Stimulated activated naive CD4-positive, alpha-beta T cell treated with Interleukin-2 at 50 U/mL for 16 hours (primary cell): ENCODE measurements around the gene C19orf85.
"Not testable (repeated sequence)": the region's sequence is repeated elsewhere in the genome, so short reads cannot be mapped to it uniquely, and the experiment has no call there.

Source experiments
- DNase-seq: peaks from one replicate; lab custom pipeline; 2025; lab: John Stamatoyannopoulos, UW

C19orf85 gene

DNA sequence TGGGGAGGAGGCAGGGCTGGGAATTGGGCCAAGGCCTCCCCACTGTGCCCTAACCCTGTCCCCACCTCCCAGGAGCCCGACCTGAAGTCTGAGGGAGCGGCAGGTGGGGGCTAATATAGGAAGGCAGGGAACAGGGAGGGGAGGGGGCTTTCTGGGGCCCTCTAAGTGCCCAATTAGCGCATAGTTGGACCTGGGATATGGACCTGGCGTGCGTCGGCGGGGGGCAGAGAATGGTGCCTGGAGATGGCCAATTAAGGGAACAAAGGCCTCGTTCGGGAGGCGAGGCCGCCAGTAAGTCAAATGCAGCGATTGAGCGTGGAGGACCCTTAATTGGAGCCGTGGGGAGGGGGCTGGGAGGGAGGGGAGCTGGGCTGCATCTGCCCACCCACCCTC, at the start of gene C19orf85:
Gene C19orf85 (minus strand): TSS at position 90 of the 393 bp plus-strand sequence. CDS start 197 bp downstream, outside the sequence.
- no peak for DNase-seq

DNA sequence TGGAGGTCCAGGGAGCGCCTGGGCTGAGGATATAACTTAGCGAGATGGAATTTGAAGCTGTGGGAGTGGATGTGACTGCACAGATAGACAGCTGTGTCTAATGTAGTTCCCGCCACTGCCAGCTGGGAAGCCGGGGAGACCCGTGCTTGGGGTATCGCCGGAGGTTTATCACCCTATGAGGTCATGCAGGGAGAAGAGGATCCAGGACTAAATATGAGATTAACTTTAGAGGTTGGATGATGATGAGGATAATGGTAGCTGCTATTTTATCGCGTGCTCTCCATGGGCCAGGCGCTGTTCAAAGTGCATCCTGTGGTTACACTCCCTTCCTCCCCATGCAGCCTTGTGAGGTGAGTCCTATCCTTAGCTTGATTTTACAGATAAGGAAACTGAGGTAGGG, 43.6 kb upstream of the C19orf85 start:
- DNase-seq, result no peak

GRCh38 chr19:55504981-55505380, 40.4 kb upstream of the C19orf85 start:
- no peak for DNase-seq

DNA sequence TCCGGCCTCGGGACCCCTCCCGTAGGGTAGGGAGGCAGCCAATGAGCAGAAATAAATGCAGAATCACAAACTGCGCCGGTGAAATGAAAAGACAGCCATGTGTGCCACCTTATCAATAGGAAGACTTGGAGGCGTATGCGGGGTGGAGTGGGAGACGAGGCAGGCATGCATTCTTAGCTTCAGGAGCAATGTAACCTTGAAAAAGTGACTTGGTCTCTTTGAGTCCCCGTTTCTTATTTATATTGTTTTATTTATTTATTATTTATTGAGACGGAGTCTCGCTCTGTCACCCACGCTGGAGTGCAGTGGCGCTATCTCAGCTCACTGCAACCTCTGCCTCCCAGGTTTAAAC, 39.7 kb upstream of the C19orf85 start:
- DNase-seq, result no peak

- DNase-seq, result peak; percentile 87
Measured at GRCh38 chr19:55503502-55504251, 39.1 kb upstream of the C19orf85 start.

DNA sequence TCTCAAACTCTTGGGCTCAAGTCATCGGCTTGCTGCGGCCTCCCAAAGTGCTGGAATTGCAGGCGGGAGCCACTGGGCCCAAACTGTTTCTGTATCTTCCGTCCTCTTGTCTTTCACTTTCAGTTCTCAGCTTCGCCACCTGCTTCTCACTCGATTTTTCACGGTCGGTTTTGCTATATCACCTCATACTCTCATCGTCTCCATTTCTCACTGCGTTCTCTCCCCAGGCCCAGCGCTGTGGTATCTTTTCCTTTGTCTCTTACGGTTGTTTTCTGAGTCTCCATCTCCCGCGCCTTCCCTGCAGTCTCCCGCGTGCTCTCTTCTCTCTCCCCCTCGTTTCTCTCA, 38.6 kb upstream of the C19orf85 start:
- DNase-seq, result no peak

DNA sequence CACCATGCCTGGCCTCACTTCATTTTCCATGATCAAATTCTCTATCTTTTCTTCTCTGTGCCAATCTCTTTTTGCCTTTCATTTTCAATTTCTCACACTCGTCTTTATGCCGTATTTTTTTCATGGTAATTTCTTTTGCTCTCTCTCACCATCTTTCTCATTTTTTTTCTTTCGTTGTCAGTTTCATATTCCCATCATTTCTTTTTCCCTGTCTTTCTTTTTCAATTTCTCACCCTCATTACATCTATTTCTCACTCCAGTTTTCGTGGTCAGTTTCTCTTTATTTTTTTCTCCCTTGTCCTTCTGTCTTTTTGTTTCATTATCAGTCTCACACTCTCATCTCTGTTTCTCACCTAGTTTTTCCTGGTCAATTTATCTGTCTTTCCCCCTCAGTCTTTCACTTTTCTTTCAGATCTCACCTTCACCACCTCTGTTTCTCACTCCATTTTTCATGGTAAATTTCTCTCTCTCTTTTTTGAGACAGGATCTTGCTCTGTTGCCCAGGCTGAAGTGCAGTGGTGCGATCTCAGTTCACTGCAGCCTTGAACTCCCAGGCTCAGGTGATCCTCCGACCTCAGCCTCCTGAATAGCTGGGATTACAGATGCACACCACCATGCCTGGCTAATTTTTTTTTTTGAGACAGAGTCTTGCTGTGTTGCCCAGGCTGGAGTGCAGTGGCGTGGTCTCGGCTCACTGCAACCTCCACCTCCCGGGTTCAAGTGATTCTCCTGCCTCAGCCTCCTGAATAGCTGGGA, 37.8 kb upstream of the C19orf85 start:
- no peak for DNase-seq

GRCh38 chr19:55500368-55500952, 35.9 kb upstream of the C19orf85 start:
- no peak for DNase-seq

GRCh38 chr19:55498246-55498840, 33.8 kb upstream of the C19orf85 start:
- no peak for DNase-seq

DNA sequence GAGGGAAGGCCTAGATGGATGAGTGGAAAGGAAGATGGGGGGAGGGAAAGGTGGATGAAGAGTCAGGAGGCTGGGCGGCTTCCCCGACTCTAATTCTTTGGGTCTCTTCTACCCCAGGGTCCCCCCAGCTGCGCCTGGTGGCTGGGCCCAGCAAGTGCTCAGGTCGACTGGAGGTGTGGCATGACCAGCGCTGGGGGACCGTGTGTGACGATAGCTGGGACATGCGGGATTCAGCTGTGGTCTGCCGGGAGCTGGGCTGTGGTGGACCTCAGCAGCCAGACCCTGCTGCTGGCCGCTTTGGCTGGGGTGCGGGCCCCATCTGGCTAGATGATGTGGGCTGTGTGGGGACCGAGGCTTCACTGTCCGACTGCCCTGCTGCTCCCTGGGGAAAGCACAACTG, 33.2 kb upstream of the C19orf85 start:
- no peak for DNase-seq

DNA sequence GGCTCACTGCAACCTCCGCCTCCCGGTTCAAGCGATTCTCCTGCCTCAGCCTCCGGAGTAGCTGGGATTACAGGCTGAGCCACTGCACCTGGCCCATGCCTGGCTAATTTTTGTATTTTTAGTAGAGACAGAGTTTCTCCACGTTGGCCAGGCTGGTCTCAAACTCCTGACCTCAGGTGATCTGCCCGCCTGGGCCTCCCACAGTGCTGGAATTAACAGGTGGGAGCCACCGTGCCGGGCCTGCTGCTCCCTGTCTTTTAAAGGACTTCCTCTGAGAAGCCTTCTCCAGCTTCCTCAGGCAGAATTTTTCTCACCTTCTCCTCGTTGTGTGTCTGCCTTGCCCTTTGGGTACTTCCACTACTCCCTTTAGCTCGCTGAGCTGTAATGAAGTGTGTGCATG, 32.3 kb upstream of the C19orf85 start:
- DNase-seq, result not testable (repeated sequence)

DNA sequence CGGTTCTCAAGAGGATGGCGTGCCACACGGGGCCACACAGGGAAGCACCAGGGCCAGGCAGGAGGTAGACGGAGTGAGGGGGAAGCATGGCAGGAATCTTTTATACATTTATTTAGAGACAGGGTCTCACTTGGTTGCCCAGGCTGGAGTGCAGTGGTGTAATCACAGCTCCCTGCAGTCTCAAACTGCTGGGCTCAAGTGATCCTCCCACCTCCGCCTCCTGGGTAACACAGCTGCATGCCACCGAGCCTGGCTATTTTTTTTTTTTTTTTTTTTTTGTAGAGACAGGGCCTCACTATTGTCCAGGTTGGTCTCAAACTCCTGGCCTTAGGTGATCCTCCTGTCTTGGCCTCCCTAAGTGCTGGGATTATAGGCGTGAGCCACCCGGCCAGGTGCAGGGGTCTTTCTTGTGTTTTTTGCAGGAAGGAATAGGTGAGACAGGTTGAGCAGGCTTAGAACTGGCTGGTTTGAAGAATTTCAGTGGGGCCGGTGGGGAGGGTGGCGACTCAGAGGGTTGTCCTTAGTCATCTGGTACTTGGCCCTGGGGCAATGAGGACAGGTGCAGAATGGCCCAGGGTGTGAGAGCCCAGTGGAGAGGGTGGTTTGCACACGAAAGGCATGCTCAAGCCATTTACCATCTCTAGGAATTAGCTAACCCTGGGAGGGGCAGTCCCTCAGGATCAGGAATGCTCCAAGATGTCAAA, 31.2 kb upstream of the C19orf85 start:
- DNase-seq, result no peak

DNA sequence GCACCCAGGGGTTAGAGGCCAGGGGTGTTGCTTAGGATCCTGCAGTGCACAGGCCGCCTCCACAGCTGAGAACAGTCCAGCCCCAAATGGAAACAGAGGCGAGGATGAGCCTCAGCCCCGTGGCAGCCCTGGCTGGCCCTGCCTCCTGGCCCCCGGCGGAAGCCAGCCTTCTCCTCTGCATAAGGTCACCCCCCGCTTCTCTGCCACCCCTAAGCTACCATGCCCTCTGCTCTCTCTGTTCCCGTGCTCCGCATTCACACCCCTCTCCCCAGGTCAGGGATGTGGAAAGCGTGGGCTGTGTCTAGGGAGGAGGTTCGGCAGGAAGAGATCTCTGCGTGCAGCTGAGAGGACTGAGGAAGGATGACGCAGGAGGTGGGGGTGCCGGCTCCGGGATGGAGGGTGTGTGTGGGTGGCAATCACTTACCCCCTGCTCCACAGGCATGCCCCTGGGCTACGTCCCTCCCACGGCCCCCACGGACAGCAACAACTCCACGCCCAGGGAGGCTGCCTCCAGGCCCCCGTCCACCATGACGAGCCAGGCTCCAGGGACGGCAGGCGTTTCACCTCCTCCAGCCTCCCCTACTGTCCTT, 29.7 kb upstream of the C19orf85 start:
- DNase-seq, result no peak

GRCh38 chr19:55493645-55494171, 29.2 kb upstream of the C19orf85 start:
- no peak for DNase-seq

DNA sequence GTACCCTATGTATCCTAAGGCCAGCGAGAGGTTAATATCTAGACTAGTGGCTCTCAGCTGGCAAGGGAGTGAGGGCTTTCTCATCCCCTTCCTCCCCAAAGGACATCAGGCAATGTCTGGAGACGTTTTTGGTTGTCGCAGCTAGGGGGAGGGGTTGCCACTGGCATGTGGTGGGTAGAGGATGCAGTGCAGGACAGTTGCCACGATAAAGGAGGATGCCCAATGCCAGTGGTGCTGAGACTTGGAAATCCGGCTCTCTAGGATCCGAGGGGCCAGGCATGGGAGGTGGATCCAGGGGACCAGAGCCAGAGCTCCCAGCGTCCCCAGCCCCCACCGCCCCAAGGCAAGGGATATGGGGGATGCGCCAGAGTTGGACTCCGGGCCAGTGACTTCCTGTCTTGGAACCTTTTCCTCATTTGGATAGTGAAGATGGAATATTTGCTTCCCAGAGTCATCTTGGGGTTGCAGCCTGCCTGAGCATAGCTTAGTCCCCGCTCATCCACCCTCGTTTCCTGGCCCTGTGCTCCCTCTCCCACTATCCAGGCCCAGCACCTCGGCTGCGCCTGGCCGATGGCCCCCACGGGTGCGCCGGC, 28.6 kb upstream of the C19orf85 start:
- DNase-seq, result no peak

- DNase-seq, result no peak
Measured at GRCh38 chr19:55492362-55492944, 27.9 kb upstream of the C19orf85 start.

DNA sequence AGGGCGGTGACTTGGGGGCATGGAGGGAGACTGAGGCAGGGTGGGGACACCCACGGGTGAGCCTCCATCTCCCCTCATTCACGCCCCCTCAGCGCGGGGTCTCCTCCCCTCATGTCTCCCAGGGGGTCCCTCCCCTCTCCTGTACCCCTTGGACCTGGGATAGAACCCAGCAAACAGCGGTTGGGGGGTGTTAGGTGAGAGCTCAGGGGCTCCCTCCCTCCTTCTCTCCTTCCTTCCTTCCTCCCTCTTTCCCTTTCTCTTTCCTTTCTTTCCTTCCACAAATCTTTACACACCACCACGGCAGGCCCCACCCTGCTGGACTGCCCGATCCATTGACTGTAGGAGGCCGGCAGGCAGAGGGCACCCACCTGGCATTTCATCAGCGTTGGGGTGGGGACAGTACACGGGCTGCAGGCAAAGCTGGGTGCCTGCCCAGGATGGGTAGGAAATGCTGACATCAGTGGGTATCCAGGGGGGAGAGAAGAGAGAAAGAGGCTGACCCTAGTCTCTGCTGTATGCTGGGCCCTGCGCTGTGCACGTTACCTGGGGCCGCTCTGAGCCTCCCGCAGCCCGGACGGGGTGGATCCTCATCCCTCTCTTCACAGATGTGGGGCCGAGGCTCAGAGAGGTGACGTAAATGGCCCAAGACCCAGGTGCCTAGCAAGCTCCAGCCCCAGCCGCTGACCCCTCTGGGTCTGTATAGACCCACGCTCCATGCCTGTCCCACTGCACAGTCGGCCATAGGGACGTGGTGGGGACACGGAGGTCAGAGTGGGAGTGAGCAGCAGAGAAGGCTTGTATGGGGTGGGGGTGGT, 27.2 kb upstream of the C19orf85 start:
- no peak for DNase-seq

DNA sequence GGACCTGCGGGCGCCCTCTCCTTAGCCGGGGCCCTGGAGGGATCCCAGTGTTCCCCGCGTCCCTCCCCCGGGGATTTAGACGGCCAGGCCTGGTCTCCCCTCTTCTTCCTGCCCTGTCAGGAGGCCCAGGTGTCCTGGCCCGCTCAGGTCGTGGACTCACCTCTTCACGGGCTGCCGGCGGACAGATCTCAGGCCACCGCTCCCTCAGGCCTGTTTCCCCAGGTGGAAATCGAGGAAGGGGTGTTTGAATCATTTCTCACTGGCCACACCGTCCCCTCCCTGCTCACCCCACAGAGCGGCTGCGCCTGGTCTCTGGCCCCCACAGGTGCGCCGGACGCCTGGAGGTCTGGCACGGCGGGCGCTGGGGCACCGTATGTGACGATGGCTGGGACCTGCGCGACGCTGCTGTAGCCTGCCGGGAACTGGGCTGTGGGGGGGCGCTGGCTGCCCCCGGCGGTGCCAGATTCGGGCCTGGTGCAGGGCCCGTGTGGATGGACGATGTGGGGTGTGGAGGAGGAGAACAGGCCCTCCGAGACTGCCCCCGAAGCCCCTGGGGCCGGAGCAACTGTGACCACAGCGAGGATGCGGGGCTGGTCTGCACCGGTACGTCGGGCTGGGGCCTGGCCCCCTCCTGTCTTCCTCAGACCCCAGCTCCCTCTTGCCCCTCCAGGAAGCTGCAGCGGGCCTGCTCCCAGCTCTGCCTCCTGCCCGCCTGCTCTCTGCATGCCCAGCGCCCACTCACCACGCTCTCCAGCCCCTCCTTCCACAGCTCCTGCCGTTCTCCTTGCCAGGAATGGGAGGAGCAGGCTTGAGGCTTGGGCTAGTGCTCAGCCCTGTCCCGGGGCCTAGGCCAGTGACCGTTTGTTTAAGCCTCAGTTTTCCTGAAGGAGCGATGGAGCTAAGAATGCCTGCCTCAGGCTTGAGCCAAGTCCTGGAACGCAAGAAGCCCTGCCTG, 26.2 kb upstream of the C19orf85 start:
- DNase-seq, result no peak
